ENCODE data around the gene ERC1. TPM values are rescaled to one million over a fixed set of nuclear protein-coding genes. Genes with fewer than 3 reads are reported as not detected.

The ERC1 gene
- total RNA-seq, 1 donor from 2014 or later: 30.8 TPM

DNA sequence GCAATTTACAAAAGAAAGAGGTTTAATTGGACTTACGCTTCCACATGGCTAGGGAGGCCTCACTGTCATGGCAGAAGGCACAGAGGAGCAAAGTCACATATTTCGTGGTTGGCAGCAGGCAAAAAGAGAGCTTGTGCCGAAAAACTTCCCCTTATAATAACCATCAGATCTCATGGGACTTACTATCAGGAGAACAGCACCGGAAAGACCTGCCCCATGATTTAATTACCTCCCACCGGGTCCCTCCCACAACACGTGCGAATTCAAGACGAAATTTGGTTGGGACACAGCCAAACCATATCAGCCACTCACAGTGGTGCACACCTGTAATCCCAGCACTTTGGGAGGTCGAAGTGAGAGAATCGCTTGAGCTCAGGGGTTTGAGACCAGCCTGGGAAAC, 534.8 kb downstream of the ERC1 start:
- peaks cover 2% of the 10 kb centered on the region for H3K4me1 Mint-ChIP-seq
- intact Hi-C loops (cut with micrococcal nuclease): no loop called here

GRCh38 chr12:1527789-1528188, 536.8 kb downstream of the ERC1 start:
- intact Hi-C loops (cut with micrococcal nuclease): no loop called here
- H3K9me3 Mint-ChIP-seq: no peaks in the 10 kb centered on the region
- no peak overlapping the region for H3K4me3 Mint-ChIP-seq
- H3K36me3 Mint-ChIP-seq (ENCODE audit: low read depth): peaks cover 3% of the 10 kb centered on the region
- no peak overlapping the region for H3K27ac Mint-ChIP-seq
- H3K4me1 Mint-ChIP-seq: peaks cover 9% of the 10 kb centered on the region
- no peak for DNase-seq
- peaks cover 67% of the 10 kb centered on the region for H3K27me3 Mint-ChIP-seq

More for the DNA sequence above, 534.8 kb downstream of the ERC1 start:
- H3K27me3 Mint-ChIP-seq: peaks cover 58% of the 10 kb centered on the region
- H3K4me3 Mint-ChIP-seq: no peak overlapping the region
- no peak for DNase-seq
- peaks cover 3% of the 10 kb centered on the region for H3K36me3 Mint-ChIP-seq (ENCODE audit: low read depth)
- no peak overlapping the region for H3K27ac Mint-ChIP-seq
- H3K9me3 Mint-ChIP-seq: no peaks in the 10 kb centered on the region

- Mint-ChIP-seq H3K36me3 (ENCODE audit: low read depth) (peaks cover 3% of the 10 kb centered on the region), H3K4me1 (peaks cover 18% of the 10 kb centered on the region), H3K4me3 (no peak overlapping the region), H3K27me3 (peaks cover 70% of the 10 kb centered on the region), H3K27ac (no peak overlapping the region), H3K9me3 (no peaks in the 10 kb centered on the region)
- DNase-seq: no peak
- intact Hi-C loops (cut with micrococcal nuclease): no loop called here
Observed at GRCh38 chr12:1528791-1529190, 537.8 kb downstream of the ERC1 start.

DNA sequence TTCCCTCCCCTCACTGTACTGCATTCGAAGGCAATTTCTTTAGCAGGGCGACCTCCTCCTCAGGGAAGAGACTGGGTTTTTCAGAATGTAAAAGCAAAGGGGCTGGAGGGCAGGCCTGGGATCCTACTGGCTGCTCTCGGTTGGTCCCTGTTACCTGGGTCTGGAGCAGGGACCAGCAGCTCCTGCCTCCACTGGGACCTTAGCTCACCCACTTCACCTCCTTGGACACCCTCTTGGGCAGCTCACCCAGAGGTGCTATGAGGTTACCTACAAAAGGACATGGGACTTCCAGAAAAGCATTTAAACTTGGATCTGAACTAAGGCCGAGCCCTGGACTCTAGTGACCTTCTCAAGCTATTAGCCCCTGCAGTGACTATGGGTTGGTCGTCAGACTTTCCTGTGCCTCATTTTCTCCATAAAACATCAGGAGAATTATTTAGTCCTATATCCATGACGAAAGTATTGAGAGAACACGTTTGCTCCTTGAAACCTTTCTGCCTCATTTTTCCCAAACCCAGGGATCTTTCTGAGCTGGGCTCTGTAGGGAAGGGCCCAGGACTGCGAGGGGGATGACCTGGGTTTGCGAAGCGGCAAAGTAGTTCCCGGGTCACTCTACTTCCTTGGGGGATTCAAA, 538.3 kb downstream of the ERC1 start:
- peaks cover 70% of the 10 kb centered on the region for H3K27me3 Mint-ChIP-seq
- intact Hi-C loops (cut with micrococcal nuclease): no loop called here
- peaks cover 3% of the 10 kb centered on the region for H3K36me3 Mint-ChIP-seq (ENCODE audit: low read depth)
- peak overlapping the region; percentile 82 for H3K4me3 Mint-ChIP-seq
- DNase-seq: no peak
- H3K4me1 Mint-ChIP-seq: peaks cover 22% of the 10 kb centered on the region
- no peaks in the 10 kb centered on the region for H3K9me3 Mint-ChIP-seq
- H3K27ac Mint-ChIP-seq: peak overlapping the region; percentile 57

GRCh38 chr12:1529862-1530591, 539.0 kb downstream of the ERC1 start:
- Mint-ChIP-seq H3K36me3 (ENCODE audit: low read depth) (peaks cover 3% of the 10 kb centered on the region), H3K9me3 (no peaks in the 10 kb centered on the region), H3K4me1 (peaks cover 25% of the 10 kb centered on the region), H3K27me3 (peaks cover 69% of the 10 kb centered on the region), H3K27ac (peak overlapping the region; percentile 57), H3K4me3 (peak overlapping the region; percentile 82)
- no peak for DNase-seq
- intact Hi-C loops (cut with micrococcal nuclease): loop anchor here (5.0 kb wide), 3 partner anchors 52 to 413 kb away; no protein-coding TSS in a partner anchor

DNA sequence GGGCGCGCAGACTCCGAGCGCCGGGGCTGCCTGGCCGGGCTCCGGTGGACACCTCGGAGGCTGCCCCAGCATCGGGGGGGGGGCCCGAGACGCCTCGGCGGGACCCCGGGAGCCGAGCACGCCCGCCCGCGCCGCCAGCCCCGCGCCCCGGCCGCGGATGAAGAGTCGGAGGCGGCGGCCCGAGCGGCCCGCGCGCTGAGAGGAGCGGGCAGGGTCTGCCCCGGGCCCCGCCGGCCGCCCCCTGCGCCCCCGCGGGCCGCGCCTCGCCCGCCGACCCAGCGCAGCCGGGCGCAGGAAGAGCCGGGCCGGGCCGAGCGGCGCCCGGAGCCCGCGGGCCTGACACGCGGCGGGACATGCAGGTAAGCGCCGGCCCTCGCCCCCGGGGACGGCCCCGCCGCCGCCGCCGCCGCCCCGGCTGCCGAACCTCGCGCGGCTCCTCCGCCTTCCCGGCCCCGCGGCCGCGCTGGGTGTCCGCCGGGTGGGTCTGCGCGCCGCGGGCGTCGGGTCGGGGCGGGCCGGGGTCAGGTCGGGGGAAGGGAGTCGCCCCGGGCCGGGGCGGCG, 539.6 kb downstream of the ERC1 start:
- Mint-ChIP-seq H3K9me3 (no peaks in the 10 kb centered on the region), H3K4me3 (no peak overlapping the region), H3K27ac (no peak overlapping the region), H3K27me3 (peaks cover 67% of the 10 kb centered on the region), H3K4me1 (peaks cover 25% of the 10 kb centered on the region), H3K36me3 (ENCODE audit: low read depth) (peaks cover 3% of the 10 kb centered on the region)
- no peak for DNase-seq
- intact Hi-C loops (cut with micrococcal nuclease): loop anchor here (5.0 kb wide), 3 partner anchors 52 to 413 kb away; no protein-coding TSS in a partner anchor

- Mint-ChIP-seq H3K4me3 (peak overlapping the region; percentile 25), H3K36me3 (ENCODE audit: low read depth) (peaks cover 3% of the 10 kb centered on the region), H3K27ac (no peak overlapping the region), H3K9me3 (no peaks in the 10 kb centered on the region), H3K27me3 (peaks cover 68% of the 10 kb centered on the region), H3K4me1 (peaks cover 25% of the 10 kb centered on the region)
- no peak for DNase-seq
- intact Hi-C loops (cut with micrococcal nuclease): loop anchor here (5.0 kb wide), 3 partner anchors 51 to 414 kb away; no protein-coding TSS in a partner anchor
Observed at GRCh38 chr12:1531153-1531653, 540.2 kb downstream of the ERC1 start.

DNA sequence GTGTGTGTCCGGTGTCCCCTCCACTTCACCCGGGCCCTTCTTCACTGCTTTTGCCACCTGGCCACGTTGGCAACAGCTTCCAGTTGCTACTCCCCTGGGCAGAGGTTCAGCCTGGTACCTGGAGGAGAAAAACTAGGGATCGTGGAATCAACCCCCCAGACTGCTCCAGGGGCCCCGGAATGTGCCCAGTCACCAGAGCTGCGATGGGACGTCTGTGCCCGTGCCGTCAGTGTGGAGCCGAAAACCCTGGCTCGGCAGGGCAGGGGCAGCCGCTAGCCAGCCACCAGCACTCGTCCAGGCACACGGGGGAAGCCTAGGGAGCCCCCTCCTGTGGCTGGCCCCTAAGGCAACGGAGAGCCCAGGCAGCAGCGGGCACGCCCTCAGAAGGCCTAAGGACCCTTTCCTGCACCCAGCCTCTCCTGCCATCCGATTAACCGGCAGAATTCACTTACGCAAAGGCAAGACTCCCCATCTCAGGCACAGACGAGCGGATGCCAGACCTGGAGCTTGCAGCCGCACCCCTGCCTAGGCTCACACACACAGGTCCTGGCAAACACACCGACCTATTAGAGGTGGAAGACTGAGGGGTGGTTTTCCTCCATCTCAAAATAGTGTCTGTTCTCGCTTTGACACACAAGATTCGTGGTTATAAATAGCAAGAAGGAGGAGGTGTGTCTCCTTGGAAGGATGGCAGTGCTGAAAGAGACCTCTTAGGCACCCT, 540.8 kb downstream of the ERC1 start:
- intact Hi-C loops (cut with micrococcal nuclease): loop anchor here (5.0 kb wide), 3 partner anchors 50 to 415 kb away; no protein-coding TSS in a partner anchor
- Mint-ChIP-seq H3K9me3 (no peaks in the 10 kb centered on the region), H3K4me3 (peak overlapping the region; percentile 36), H3K36me3 (ENCODE audit: low read depth) (peaks cover 3% of the 10 kb centered on the region), H3K27me3 (peaks cover 67% of the 10 kb centered on the region), H3K27ac (no peak overlapping the region), H3K4me1 (peaks cover 25% of the 10 kb centered on the region)
- DNase-seq: no peak

DNA sequence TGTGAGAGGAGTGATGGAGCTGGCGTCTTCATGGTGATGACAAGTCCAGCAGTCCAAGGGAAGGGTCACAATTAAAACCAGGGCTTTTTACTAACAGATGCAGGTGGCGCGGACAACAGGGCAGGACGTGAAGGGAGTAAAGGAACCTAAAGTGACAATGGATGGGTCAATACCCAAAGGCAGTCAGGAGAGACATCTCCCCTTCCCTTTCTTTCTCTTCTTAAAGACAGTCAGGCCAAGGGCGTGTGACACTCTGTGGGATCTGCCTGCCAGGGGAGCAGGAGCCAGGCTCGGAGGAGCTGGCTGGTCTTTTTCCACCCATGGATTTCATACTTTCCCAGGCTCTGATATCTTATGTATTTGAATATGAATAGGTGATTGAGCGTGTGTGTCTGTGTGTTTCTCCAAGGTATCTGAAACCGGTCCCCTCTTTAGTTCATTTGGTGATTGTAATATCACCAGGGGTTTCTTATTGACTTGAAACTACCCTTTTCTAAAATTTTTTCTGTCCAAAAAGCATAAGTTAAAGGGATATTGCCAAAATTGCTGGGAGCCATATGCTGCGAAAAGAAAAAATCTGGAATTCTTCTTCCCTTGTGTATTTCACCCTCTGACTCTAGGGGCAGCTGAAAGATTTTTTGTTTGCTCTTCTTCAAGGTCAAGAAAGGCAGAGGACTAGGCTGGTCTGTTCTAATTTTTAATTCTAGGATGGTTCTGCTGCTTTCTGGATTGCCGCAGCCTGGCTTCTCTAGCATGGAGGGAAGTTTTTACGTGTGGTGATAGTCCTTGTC, 541.5 kb downstream of the ERC1 start:
- no peak for DNase-seq
- intact Hi-C loops (cut with micrococcal nuclease): loop anchor here (1.0 to 5.0 kb wide), 4 partner anchors 22 to 415 kb away; no protein-coding TSS in a partner anchor
- H3K4me3 Mint-ChIP-seq: peak overlapping the region; percentile 80
- H3K4me1 Mint-ChIP-seq: peaks cover 25% of the 10 kb centered on the region
- peaks cover 69% of the 10 kb centered on the region for H3K27me3 Mint-ChIP-seq
- H3K9me3 Mint-ChIP-seq: no peaks in the 10 kb centered on the region
- H3K27ac Mint-ChIP-seq: peak overlapping the region; percentile 5
- peaks cover 3% of the 10 kb centered on the region for H3K36me3 Mint-ChIP-seq (ENCODE audit: low read depth)

- peak overlapping the region; percentile 5 for H3K27ac Mint-ChIP-seq
- peaks cover 66% of the 10 kb centered on the region for H3K27me3 Mint-ChIP-seq
- no peaks in the 10 kb centered on the region for H3K9me3 Mint-ChIP-seq
- H3K36me3 Mint-ChIP-seq (ENCODE audit: low read depth): peaks cover 2% of the 10 kb centered on the region
- intact Hi-C loops (cut with micrococcal nuclease): loop anchor here (1.0 to 5.0 kb wide), 4 partner anchors 21 to 416 kb away; no protein-coding TSS in a partner anchor
- peak overlapping the region; percentile 80 for H3K4me3 Mint-ChIP-seq
- peaks cover 25% of the 10 kb centered on the region for H3K4me1 Mint-ChIP-seq
- DNase-seq: peak; percentile 80
Observed at GRCh38 chr12:1533205-1533601, 542.2 kb downstream of the ERC1 start.

GRCh38 chr12:1533602-1534304, 542.7 kb downstream of the ERC1 start:
- peaks cover 64% of the 10 kb centered on the region for H3K27me3 Mint-ChIP-seq
- H3K9me3 Mint-ChIP-seq: no peaks in the 10 kb centered on the region
- H3K36me3 Mint-ChIP-seq (ENCODE audit: low read depth): peaks cover 2% of the 10 kb centered on the region
- DNase-seq: peak; percentile 87
- intact Hi-C loops (cut with micrococcal nuclease): loop anchor here (1.0 to 5.0 kb wide), 4 partner anchors 21 to 416 kb away; no protein-coding TSS in a partner anchor
- H3K4me1 Mint-ChIP-seq: peaks cover 25% of the 10 kb centered on the region
- H3K4me3 Mint-ChIP-seq: peak overlapping the region; percentile 80
- peak overlapping the region; percentile 32 for H3K27ac Mint-ChIP-seq

DNA sequence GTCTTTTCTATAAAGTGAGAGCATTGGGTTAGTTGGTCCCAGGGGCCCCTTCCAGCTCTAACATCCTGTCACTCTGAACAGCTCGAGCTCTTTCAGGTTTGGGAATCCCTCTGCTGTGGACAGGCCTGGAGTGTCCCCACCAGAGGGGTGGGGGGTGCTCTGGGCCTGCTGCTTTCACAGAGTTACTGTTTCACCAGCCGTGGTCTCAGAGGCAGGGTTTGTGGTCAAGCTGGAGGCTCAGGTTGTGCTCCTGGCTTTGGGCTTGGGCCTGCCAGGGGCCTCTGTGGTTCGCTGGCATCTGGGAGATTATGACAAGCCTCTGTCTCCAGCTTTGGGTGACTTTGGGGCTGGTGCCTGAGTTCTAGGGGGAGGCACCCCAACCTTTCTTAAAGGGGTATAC, 543.7 kb downstream of the ERC1 start:
- Mint-ChIP-seq H3K9me3 (no peaks in the 10 kb centered on the region), H3K36me3 (ENCODE audit: low read depth) (no peaks in the 10 kb centered on the region), H3K27ac (no peak overlapping the region), H3K4me1 (peaks cover 23% of the 10 kb centered on the region), H3K4me3 (no peak overlapping the region), H3K27me3 (peaks cover 64% of the 10 kb centered on the region)
- intact Hi-C loops (cut with micrococcal nuclease): loop anchor here (5.0 kb wide), 3 partner anchors 48 to 417 kb away; no protein-coding TSS in a partner anchor
- no peak for DNase-seq

All from activated CD4-positive, alpha-beta T cell treated with anti-CD3 and anti-CD28 coated beads, Interleukin-2, amount 10 ng/mL, durations not matched to agents 24 days and 14 days (primary cell).